HepG2 (cell line): ENCODE measurements around the gene RPS27L.

Experiments used
- POLR2A ChIP-seq, 2 experiments: IDR thresholded peaks; 2 replicates each; pipeline ENCODE4 v1.6.1; 2011; ENCODE audit warnings: low read depth in 2 of 2, low read length in 2 of 2, mild to moderate bottlenecking in 1 of 2, moderate library complexity in 1 of 2; ENCODE audit not compliant: insufficient read depth in 1 of 2
- SETDB1 ChIP-seq: sonication (generic); formaldehyde crosslinking; IDR thresholded peaks from 2 replicates; pipeline ENCODE4 v1.5.1; 2020; ENCODE audit warnings: missing genetic modification reagents, mild to moderate bottlenecking, borderline replicate concordance
- TF ChIP-seq, protein P1 (sequence below): sonication (generic); formaldehyde crosslinking; IDR thresholded peaks from 2 replicates; pipeline ENCODE4 v1.4.0; 2020; ENCODE audit warnings: missing genetic modification reagents, borderline replicate concordance
- TF ChIP-seq, protein P2 (sequence below): sonication (generic); formaldehyde crosslinking; IDR thresholded peaks from 2 replicates; pipeline ENCODE4 v1.8.0; 2022; ENCODE audit warnings: mild to moderate bottlenecking, missing genetic modification reagents; ENCODE audit not compliant: insufficient replicate concordance

DNA sequence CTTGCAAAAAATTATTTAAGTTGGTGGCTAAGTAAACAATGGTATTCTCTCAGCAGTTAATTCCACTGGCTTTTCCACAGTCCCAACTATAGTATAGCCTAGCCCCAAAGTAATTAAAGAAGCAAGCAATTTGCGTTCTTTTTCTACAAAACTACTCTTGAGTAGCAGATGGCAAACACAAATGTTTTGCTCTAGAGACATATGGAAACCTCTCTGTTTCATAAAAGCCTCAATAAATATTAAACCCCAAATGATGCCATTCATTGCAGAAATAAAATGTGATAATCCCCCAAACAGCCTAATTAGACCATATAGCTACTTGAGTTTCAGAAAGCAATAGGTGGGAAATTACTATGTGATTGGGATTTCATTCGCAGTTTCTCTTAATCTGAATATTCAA lies 23.5 kb upstream of the RPS27L start:
- no peak for TF ChIP-seq POLR2A (IDR thresholded peaks at IDR 0.05; ENCODE audit: insufficient read depth in 1 of 2, low read depth in 2 of 2, low read length in 2 of 2)
- TF ChIP-seq, protein P1, sequence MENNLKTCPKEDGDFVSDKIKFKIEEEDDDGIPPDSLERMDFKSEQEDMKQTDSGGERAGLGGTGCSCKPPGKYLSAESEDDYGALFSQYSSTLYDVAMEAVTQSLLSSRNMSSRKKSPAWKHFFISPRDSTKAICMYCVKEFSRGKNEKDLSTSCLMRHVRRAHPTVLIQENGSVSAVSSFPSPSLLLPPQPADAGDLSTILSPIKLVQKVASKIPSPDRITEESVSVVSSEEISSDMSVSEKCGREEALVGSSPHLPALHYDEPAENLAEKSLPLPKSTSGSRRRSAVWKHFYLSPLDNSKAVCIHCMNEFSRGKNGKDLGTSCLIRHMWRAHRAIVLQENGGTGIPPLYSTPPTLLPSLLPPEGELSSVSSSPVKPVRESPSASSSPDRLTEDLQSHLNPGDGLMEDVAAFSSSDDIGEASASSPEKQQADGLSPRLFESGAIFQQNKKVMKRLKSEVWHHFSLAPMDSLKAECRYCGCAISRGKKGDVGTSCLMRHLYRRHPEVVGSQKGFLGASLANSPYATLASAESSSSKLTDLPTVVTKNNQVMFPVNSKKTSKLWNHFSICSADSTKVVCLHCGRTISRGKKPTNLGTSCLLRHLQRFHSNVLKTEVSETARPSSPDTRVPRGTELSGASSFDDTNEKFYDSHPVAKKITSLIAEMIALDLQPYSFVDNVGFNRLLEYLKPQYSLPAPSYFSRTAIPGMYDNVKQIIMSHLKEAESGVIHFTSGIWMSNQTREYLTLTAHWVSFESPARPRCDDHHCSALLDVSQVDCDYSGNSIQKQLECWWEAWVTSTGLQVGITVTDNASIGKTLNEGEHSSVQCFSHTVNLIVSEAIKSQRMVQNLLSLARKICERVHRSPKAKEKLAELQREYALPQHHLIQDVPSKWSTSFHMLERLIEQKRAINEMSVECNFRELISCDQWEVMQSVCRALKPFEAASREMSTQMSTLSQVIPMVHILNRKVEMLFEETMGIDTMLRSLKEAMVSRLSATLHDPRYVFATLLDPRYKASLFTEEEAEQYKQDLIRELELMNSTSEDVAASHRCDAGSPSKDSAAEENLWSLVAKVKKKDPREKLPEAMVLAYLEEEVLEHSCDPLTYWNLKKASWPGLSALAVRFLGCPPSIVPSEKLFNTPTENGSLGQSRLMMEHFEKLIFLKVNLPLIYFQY (CRISPR knock-in tag), result no peak
- TF ChIP-seq SETDB1, result no peak
- TF ChIP-seq, protein P2, sequence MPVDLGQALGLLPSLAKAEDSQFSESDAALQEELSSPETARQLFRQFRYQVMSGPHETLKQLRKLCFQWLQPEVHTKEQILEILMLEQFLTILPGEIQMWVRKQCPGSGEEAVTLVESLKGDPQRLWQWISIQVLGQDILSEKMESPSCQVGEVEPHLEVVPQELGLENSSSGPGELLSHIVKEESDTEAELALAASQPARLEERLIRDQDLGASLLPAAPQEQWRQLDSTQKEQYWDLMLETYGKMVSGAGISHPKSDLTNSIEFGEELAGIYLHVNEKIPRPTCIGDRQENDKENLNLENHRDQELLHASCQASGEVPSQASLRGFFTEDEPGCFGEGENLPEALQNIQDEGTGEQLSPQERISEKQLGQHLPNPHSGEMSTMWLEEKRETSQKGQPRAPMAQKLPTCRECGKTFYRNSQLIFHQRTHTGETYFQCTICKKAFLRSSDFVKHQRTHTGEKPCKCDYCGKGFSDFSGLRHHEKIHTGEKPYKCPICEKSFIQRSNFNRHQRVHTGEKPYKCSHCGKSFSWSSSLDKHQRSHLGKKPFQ (CRISPR knock-in tag), result no peak
